HepG2 (cell line): ENCODE measurements around the gene DNMBP. TPM values are rescaled to one million over a fixed set of nuclear protein-coding genes. Genes with fewer than 3 reads are reported as not detected.

ENCODE experiments used
- ATAC-seq: fragments of 200-7000 bp; cut with Tn5 transposase; 3 replicates; pipeline ENCODE4 v1.9.1; 2020; ENCODE audit warnings: mild to moderate bottlenecking, moderate library complexity
- BruUV-seq: library from RNA; stranded (reverse); fragments of 400-500 nt; replicated peaks from 2 replicates; lab custom pipeline; 2021; lab: Mats Ljungman, UMichigan
- CTCF ChIA-PET: fragments of 300-600 bp; formaldehyde crosslinking; extraction: SDS; loops from one replicate; lab custom pipeline; 2021; ENCODE audit warnings: low total read pairs, inconsistent platforms, low intra/inter-chr PET ratio; lab: Yijun Ruan, JAX
- POLR2A ChIA-PET: fragments of 350-600 bp; sonication (Branson Sonifier 250); formaldehyde crosslinking; loops from one replicate; lab custom pipeline; 2020; ENCODE audit warnings: antibody characterized with exemption, inconsistent platforms; lab: Yijun Ruan, JAX
- DNase-seq: peaks from one replicate; pipeline ENCODE4 v3.0.0-alpha.2; 2015; ENCODE audit warnings: low spot score
- FAIRE-seq: peaks from 3 replicates; lab custom pipeline; 2011; peaks lifted over from hg19 to GRCh38; lab: Jason Lieb, UNC
- H2AFZ ChIP-seq: one replicate; pipeline ENCODE4 v1.6.1; 2011; ENCODE audit warnings: low read length, inconsistent platforms
- H3K27ac ChIP-seq: fragments of 300-600 bp; 3 replicates; pipeline ENCODE4 v1.8.0; 2011; ENCODE audit warnings: mixed run types, mild to moderate bottlenecking, mixed read lengths, low read length, inconsistent platforms; ENCODE audit not compliant: insufficient read depth; ENCODE audit errors: extremely low read length
- H3K27me3 ChIP-seq, 2 experiments: fragments of 200-600 bp in 1 of 2; 2 replicates in 1 of 2; 3 replicates in 1 of 2; pipeline versions ENCODE4 v1.6.0 to v1.8.0; 2011; ENCODE audit warnings: low read length in 2 of 2, mild to moderate bottlenecking in 2 of 2, moderate library complexity in 2 of 2, inconsistent platforms in 1 of 2; ENCODE audit not compliant: insufficient read depth in 2 of 2, control insufficient read depth in 1 of 2
- H3K36me3 ChIP-seq, 2 experiments: fragments of 200-600 bp in 1 of 2; replicated peaks in 1 of 2; 2 replicates in 1 of 2; 3 replicates in 1 of 2; pipeline versions ENCODE4 v1.5.1 to v1.8.0; 2011; ENCODE audit warnings: low read length in 2 of 2, inconsistent platforms in 1 of 2; ENCODE audit not compliant: insufficient read depth in 2 of 2, control insufficient read depth in 1 of 2
- H3K4me1 ChIP-seq: 2 replicates; pipeline ENCODE4 v1.5.1; 2012; ENCODE audit warnings: low read length, inconsistent platforms; ENCODE audit not compliant: insufficient read depth
- H3K4me2 ChIP-seq: 2 replicates; pipeline ENCODE4 v1.6.0; 2011; ENCODE audit warnings: low read depth, low read length, inconsistent platforms
- H3K4me3 ChIP-seq, 3 experiments: fragments of 200-600 bp in 1 of 3; sonication (generic), shearing (Covaris generic) in 1 of 3; replicated peaks in 1 of 3; 2 replicates each; pipeline ENCODE4 v1.5.1; 2011 to 2016; ENCODE audit warnings: low read length in 3 of 3, inconsistent platforms in 2 of 3, low read depth in 2 of 3, mild to moderate bottlenecking in 2 of 3, control low read depth in 1 of 3, mixed read lengths in 1 of 3; ENCODE audit not compliant: insufficient read depth in 1 of 3
- H3K79me2 ChIP-seq: one replicate; pipeline ENCODE4 v1.6.1; 2011; ENCODE audit warnings: low read length, inconsistent platforms; ENCODE audit not compliant: insufficient read depth
- H3K9ac ChIP-seq: 2 replicates; pipeline ENCODE4 v1.6.0; 2011; ENCODE audit warnings: mild to moderate bottlenecking, low read depth, low read length, inconsistent platforms; ENCODE audit not compliant: insufficient read depth
- H3K9me3 ChIP-seq: 2 replicates; pipeline ENCODE4 v1.5.1; 2012; ENCODE audit warnings: mild to moderate bottlenecking, low read length
- H4K20me1 ChIP-seq: 2 replicates; pipeline ENCODE4 v1.6.0; 2011; ENCODE audit warnings: inconsistent platforms, mild to moderate bottlenecking, low read length, moderate library complexity; ENCODE audit not compliant: insufficient read depth
- ATAD3A ChIP-seq: sonication (generic); formaldehyde crosslinking; IDR thresholded peaks from 2 replicates; pipeline ENCODE4 v1.4.0; 2020; ENCODE audit warnings: missing genetic modification reagents
- CREB3 ChIP-seq: sonication (generic); formaldehyde crosslinking; IDR thresholded peaks from 2 replicates; pipeline ENCODE4 v1.5.0; 2020; ENCODE audit warnings: missing genetic modification reagents
- EHMT2 ChIP-seq: fragments of 200-600 bp; sonication (generic); IDR thresholded peaks from 2 replicates; pipeline ENCODE4 v1.7.0; 2017; ENCODE audit warnings: antibody characterized with exemption, low read depth, low read length, borderline replicate concordance
- ELF3 ChIP-seq: IDR thresholded peaks from 2 replicates; pipeline ENCODE4 v1.6.1; 2016; ENCODE audit warnings: missing genetic modification reagents, missing compliant biosample characterization
- HES4 ChIP-seq: sonication (generic); formaldehyde crosslinking; IDR thresholded peaks from 2 replicates; pipeline ENCODE4 v1.9.0; 2021; ENCODE audit warnings: mild to moderate bottlenecking, missing genetic modification reagents, borderline replicate concordance
- POLR2G ChIP-seq: fragments of 200-400 bp; formaldehyde crosslinking; IDR thresholded peaks from 2 replicates; pipeline ENCODE4 v1.6.1; 2018; ENCODE audit warnings: mild to moderate bottlenecking, low read depth, low read length, moderate library complexity
- RBM22 ChIP-seq: fragments of 200-400 bp; formaldehyde crosslinking; optimal IDR thresholded peaks from 2 replicates; pipeline ENCODE3; 2017; ENCODE audit warnings: mild to moderate bottlenecking, low read length, moderate library complexity
- SMAD1 ChIP-seq: sonication (generic); formaldehyde crosslinking; IDR thresholded peaks from 2 replicates; pipeline ENCODE4 v1.4.0; 2020; ENCODE audit warnings: missing genetic modification reagents, low read depth, mild to moderate bottlenecking, borderline replicate concordance
- ZC3H13 ChIP-seq: sonication (generic); formaldehyde crosslinking; IDR thresholded peaks from 2 replicates; pipeline ENCODE4 v1.8.1; 2023; ENCODE audit warnings: mild to moderate bottlenecking, missing genetic modification reagents, moderate library complexity
- WGBS: methylation state at CpG from one replicate; pipeline ENCODE4 v1.1.6; 2017; ENCODE audit warnings: low lambda C conversion rate; 5-methylcytosine and 5-hydroxymethylcytosine counted together
- in situ Hi-C: cut with HindIII; loops from 2 replicates; pipeline ENCODE4 v1.10.0; 2017; ENCODE audit warnings: low pct_unique_long_range_greater_than_20kb; ENCODE audit not compliant: extremely low pct_ligation_motif_present
- intact Hi-C: fragments of 100-400 bp; cut with micrococcal nuclease; formaldehyde crosslinking; loops from one replicate; pipeline ENCODE4 v1.10.0; 2022; ENCODE audit not compliant: unreplicated experiment
- polyA plus RNA-seq, 8 experiments: library from polyadenylated mRNA; depleted of rRNA in 3 of 8; stranded (reverse) in 7 of 8; unstranded in 1 of 8; fragments of >200 nt; fragmentation: Illumina TruSeq in 4 of 8; extraction: Trizol in 4 of 8; gene quantifications; 2 replicates each; pipeline versions ENCODE4 v1.2.1 to v1.2.3, GENCODE V29; 2011 to 2016; ENCODE audit warnings: low read depth in 4 of 8, missing spikeins in 1 of 8, mixed read lengths in 1 of 8; ENCODE audit not compliant: insufficient read depth in 1 of 8
- total RNA-seq, 5 experiments: library from RNA; depleted of rRNA; stranded (reverse); fragments of >200 nt; fragmentation: Illumina TruSeq; extraction: Trizol; gene quantifications; 2 replicates each; pipeline ENCODE4 v1.2.3, GENCODE V29; 2016; ENCODE audit warnings: low read depth in 1 of 5
- TF ChIP-seq, protein P1 (sequence below): IDR thresholded peaks from 2 replicates; pipeline ENCODE4 v1.6.1; 2018; ENCODE audit warnings: missing genetic modification reagents, mild to moderate bottlenecking, missing compliant biosample characterization
- TF ChIP-seq, protein P2 (sequence below): sonication (generic); formaldehyde crosslinking; IDR thresholded peaks from 2 replicates; pipeline ENCODE4 v1.5.0; 2020; ENCODE audit warnings: missing genetic modification reagents, mild to moderate bottlenecking, borderline replicate concordance

DNMBP gene
- total and polyA plus RNA-seq, 2 of the 13 experiments (the other 11 are each of a cell fraction or from before 2014, with no cell fraction given): 3.6 to 6.3 TPM

DNA sequence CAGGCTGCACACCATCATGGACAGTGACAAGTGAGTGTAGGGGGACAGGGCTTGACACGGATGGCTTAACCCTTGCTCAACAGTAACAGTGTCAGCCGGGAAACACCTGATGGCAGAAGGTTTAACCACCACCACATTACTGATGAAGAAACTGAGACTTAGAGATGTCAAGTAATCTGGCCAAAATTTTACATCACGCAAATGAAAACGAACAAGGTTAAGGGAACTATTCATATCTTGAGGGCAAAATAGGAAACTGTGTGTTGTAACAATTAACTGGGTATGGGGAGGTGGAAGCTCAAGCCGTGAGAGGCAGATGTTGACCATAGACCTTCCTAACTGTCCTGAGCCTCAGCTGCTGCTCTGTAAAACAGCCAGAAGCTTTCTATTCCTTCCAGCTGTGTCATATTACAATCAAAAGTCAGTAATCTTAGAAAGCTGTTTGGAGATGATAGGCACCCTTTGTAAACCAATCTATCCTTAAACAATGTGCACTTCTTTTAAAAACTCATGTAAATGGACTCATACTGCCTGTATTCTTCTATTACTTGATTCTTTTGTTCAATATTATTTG, 158.9 kb downstream of the DNMBP start:
- H3K9ac ChIP-seq: no peak overlapping the region
- peaks cover 26 to 66% of the 10 kb centered on the region in 2 experiments for H3K36me3 ChIP-seq
- no peak for ATAC-seq
- POLR2A ChIA-PET: interaction anchor here (0.8 kb wide), 1 partner anchor 9 kb away, joined by 3 read pairs; no protein-coding TSS in a partner anchor
- intact Hi-C loops (no loop called here), in situ Hi-C loops (loop anchor here (10.0 kb wide), 1 partner anchor 254 kb away; no protein-coding TSS in a partner anchor)
- no peak overlapping the region for H3K4me3 ChIP-seq
- H2AFZ ChIP-seq: no peak overlapping the region
- H4K20me1 ChIP-seq: no peaks in the 10 kb centered on the region; the same call in none of the 2 replicates
- 92% methylated on average over 5 of the region's 5 CpGs for WGBS
- H3K4me2 ChIP-seq: no peak overlapping the region
- no peaks in the 10 kb centered on the region for H3K9me3 ChIP-seq
- BruUV-seq: no TSS peak
- CTCF ChIA-PET: no interaction called here
- DNase-seq: no peak
- H3K27me3 ChIP-seq: no peaks in the 10 kb centered on the region
- no peak for FAIRE-seq
- peak overlapping the region; percentile 69 for H3K27ac ChIP-seq
- no peaks in the 10 kb centered on the region for H3K79me2 ChIP-seq
- TF ChIP-seq EHMT2: no peak
- TF ChIP-seq ELF3 (CRISPR knock-in tag): no peak
- TF ChIP-seq RBM22: peak; percentile 20
- peak; percentile 14; the same call in 1 of the 2 replicates for TF ChIP-seq POLR2G
- peaks cover 52% of the 10 kb centered on the region for H3K4me1 ChIP-seq

DNA sequence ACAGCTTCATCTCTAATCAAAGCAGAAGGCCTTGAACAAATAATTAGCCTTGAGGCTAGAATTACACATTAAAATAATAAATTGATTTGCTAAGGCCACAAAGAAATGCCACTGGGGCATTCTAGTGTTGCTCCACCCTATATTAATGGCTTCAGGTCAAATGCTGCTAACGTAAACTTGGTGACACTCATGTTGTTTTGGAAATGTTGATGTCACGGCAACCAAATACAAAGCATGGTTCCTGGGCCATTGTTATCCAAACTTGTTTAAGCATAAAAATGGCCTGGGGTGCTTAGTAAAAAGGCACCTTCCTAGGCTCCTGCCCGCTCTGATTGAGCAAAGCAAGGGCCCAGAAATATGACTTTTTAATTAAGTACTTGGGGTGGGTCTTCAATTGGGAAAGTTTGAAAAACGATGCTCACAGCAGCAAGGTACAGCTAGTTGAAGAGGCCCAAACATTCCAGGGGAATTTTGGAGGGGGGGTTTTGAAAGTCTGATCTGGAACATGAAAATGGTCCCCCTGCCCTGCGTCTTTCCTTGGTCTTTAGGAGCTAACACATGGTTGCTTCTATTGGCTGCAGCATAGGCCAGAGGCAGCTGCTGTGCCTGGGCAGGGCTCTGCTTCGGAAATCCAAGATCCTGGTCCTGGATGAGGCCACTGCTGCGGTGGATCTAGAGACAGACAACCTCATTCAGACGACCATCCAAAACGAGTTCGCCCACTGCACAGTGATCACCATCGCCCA, 159.6 kb downstream of the DNMBP start:
- DNase-seq (no peak), FAIRE-seq (no peak), ATAC-seq (no peak)
- Histone ChIP-seq H2AFZ (no peak overlapping the region), H3K27ac (peak overlapping the region; percentile 69), H3K36me3 (peaks cover 26 to 72% of the 10 kb centered on the region in 2 experiments), H3K4me1 (peaks cover 52% of the 10 kb centered on the region), H3K4me2 (peak overlapping the region; percentile 21), H3K4me3 (no peak overlapping the region), H3K27me3 (no peaks in the 10 kb centered on the region), H4K20me1 (peaks cover 5% of the 10 kb centered on the region), H3K9me3 (no peaks in the 10 kb centered on the region), H3K79me2 (no peaks in the 10 kb centered on the region), H3K9ac (no peak overlapping the region)
- WGBS: 95% methylated on average over 11 of the region's 11 CpGs
- CTCF ChIA-PET: no interaction called here
- no TSS peak for BruUV-seq
- in situ Hi-C loops: loop anchor here (10.0 kb wide), 1 partner anchor 255 kb away; no protein-coding TSS in a partner anchor
- intact Hi-C loops: no loop called here
- POLR2A ChIA-PET: interaction anchor here (0.8 to 1.3 kb wide), 3 partner anchors 9 to 118 kb away, joined by 3 to 4 read pairs (median 3); partner anchors contain the start of genes COX15 and CUTC
- TF ChIP-seq SMAD1: no peak
- TF ChIP-seq ATAD3A (CRISPR knock-in tag): no peak
- TF ChIP-seq, protein P1, sequence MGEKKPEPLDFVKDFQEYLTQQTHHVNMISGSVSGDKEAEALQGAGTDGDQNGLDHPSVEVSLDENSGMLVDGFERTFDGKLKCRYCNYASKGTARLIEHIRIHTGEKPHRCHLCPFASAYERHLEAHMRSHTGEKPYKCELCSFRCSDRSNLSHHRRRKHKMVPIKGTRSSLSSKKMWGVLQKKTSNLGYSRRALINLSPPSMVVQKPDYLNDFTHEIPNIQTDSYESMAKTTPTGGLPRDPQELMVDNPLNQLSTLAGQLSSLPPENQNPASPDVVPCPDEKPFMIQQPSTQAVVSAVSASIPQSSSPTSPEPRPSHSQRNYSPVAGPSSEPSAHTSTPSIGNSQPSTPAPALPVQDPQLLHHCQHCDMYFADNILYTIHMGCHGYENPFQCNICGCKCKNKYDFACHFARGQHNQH (CRISPR knock-in tag): no peak
- TF ChIP-seq POLR2G: peak; percentile 36; the same call in 1 of the 2 replicates
- TF ChIP-seq CREB3: no peak
- TF ChIP-seq ZC3H13 (CRISPR knock-in tag): no peak
- TF ChIP-seq, protein P2, sequence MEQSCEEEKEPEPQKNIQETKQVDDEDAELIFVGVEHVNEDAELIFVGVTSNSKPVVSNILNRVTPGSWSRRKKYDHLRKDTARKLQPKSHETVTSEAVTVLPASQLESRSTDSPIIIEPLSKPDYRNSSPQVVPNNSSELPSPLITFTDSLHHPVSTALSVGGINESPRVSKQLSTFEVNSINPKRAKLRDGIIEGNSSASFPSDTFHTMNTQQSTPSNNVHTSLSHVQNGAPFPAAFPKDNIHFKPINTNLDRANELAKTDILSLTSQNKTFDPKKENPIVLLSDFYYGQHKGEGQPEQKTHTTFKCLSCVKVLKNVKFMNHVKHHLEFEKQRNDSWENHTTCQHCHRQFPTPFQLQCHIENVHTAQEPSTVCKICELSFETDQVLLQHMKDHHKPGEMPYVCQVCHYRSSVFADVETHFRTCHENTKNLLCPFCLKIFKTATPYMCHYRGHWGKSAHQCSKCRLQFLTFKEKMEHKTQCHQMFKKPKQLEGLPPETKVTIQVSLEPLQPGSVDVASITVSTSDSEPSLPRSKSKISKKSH (CRISPR knock-in tag): no peak
- no peak for TF ChIP-seq HES4 (CRISPR knock-in tag)
